Erythroblast (primary cell): ENCODE results near the gene IRF6.

Experiments used
- GATA1 ChIP-seq: IDR thresholded peaks from 2 replicates; pipeline ENCODE4 v1.6.1; 2011; ENCODE audit warnings: low read depth, mild to moderate bottlenecking, control low read depth, low read length, moderate library complexity
- POLR2A ChIP-seq: IDR thresholded peaks from 2 replicates; pipeline ENCODE4 v1.6.1; 2011; ENCODE audit warnings: mild to moderate bottlenecking, low read length

- no peak for TF ChIP-seq POLR2A
- no peak for TF ChIP-seq GATA1
Observed at GRCh38 chr1:209800984-209801834, 4.7 kb downstream of the IRF6 start.
